ENCODE results near the gene HAUS6. TPM values are rescaled to one million over a fixed set of nuclear protein-coding genes. Genes with fewer than 3 reads are reported as not detected.

Gene HAUS6
- total RNA-seq, 4 donors from 2014 or later, result 1.5 to 26.0 (median 14.4) TPM

DNA sequence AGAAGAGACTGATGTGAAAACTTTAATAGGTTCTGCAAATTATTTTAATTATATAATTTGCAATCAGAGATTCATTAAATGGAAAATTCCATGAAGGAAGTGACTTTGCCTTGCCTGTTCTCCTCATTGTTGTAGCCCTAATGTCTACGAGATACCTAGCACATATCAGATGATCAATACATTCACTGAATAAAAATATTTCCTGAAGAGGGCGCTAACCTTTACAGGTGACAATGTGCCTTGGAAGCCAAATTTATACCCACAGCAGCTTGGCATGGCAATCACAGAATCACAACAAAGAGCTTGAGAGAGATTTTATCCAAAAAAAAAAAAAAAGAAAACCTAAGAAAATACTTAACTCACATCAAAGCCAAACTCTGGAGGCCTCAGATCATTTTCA lies 17.4 kb downstream of the HAUS6 start:
- no peaks in the 10 kb centered on the region for H3K9me3 ChIP-seq
- no peak for DNase-seq
- no peaks in the 10 kb centered on the region for H3K27me3 ChIP-seq
- no peaks in the 10 kb centered on the region for H3K4me1 ChIP-seq
- H3K36me3 ChIP-seq, result no peaks in the 10 kb centered on the region
- no peak overlapping the region for H3K4me3 ChIP-seq
- intact Hi-C loops (cut with DNase I; ENCODE audit: low total_unique reads), result no loop called here
- H3K27ac ChIP-seq, result no peak overlapping the region
- TF ChIP-seq POLR2A (IDR thresholded peaks at IDR 0.05) (no peak), CTCF (IDR thresholded peaks at IDR 0.05) (no peak)

GRCh38 chr9:19074836-19075235 lies 27.9 kb downstream of the HAUS6 start:
- Histone ChIP-seq H3K36me3 (no peaks in the 10 kb centered on the region), H3K27me3 (no peaks in the 10 kb centered on the region), H3K27ac (no peak overlapping the region), H3K4me1 (no peaks in the 10 kb centered on the region), H3K4me3 (no peak overlapping the region), H3K9me3 (no peaks in the 10 kb centered on the region)
- intact Hi-C loops (cut with DNase I; ENCODE audit: low total_unique reads), result no loop called here
- DNase-seq, result no peak
- TF ChIP-seq CTCF (IDR thresholded peaks at IDR 0.05) (no peak), POLR2A (IDR thresholded peaks at IDR 0.05) (no peak)

DNA sequence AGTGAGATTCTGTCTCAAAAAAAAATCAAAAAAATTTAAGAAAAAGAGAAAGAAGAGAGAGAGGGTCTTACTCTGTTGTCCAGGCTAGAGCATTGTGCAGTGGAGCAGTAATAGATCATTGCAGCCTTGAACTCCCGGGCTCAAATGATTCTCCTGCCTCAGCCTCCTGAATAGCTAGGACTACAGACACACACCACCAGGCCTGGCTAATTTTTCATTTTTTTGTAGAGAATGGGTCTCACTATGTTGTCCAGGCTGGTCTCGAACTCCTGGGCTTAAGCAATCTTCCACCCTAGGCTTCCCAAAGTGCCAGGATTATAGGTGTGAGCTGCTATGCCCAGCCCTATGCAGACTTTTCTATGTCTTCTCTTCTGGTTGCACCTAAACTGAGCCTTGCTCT lies 28.5 kb downstream of the HAUS6 start:
- H3K27me3 ChIP-seq, result no peaks in the 10 kb centered on the region
- no peaks in the 10 kb centered on the region for H3K9me3 ChIP-seq
- intact Hi-C loops (cut with DNase I; ENCODE audit: low total_unique reads), result no loop called here
- H3K36me3 ChIP-seq, result no peaks in the 10 kb centered on the region
- TF ChIP-seq CTCF (IDR thresholded peaks at IDR 0.05), result no peak
- no peak for TF ChIP-seq POLR2A (IDR thresholded peaks at IDR 0.05)
- H3K27ac ChIP-seq, result no peak overlapping the region
- H3K4me1 ChIP-seq, result no peaks in the 10 kb centered on the region
- no peak overlapping the region for H3K4me3 ChIP-seq
- no peak for DNase-seq

GRCh38 chr9:19057033-19057432 lies 45.7 kb downstream of the HAUS6 start:
- no peak for DNase-seq
- Histone ChIP-seq H3K4me3 (no peak overlapping the region), H3K36me3 (no peaks in the 10 kb centered on the region), H3K9me3 (no peaks in the 10 kb centered on the region), H3K27ac (no peak overlapping the region), H3K4me1 (peaks cover 0 to 5% of the 10 kb centered on the region in 2 donors), H3K27me3 (no peaks in the 10 kb centered on the region)
- TF ChIP-seq POLR2A (IDR thresholded peaks at IDR 0.05) (no peak), CTCF (IDR thresholded peaks at IDR 0.05) (no peak)
- intact Hi-C loops (cut with DNase I; ENCODE audit: low total_unique reads), result no loop called here

- Histone ChIP-seq H3K27ac (peak overlapping the region; percentile 94 to 96), H3K4me1 (peaks cover 5 to 11% of the 10 kb centered on the region in 2 donors), H3K4me3 (peak overlapping the region; percentile 55 to 85), H3K27me3 (no peaks in the 10 kb centered on the region), H3K36me3 (no peaks in the 10 kb centered on the region), H3K9me3 (no peaks in the 10 kb centered on the region)
- DNase-seq, result no peak
- TF ChIP-seq POLR2A (IDR thresholded peaks at IDR 0.05), result no peak
- TF ChIP-seq CTCF (IDR thresholded peaks at IDR 0.05), result no peak
- intact Hi-C loops (cut with DNase I; ENCODE audit: low total_unique reads), result no loop called here
Observed at GRCh38 chr9:19050637-19051591, 51.8 kb downstream of the HAUS6 start.

Measured in uterus (tissue), 4 donors.